ENCODE results near the gene CRABP2.

DNA sequence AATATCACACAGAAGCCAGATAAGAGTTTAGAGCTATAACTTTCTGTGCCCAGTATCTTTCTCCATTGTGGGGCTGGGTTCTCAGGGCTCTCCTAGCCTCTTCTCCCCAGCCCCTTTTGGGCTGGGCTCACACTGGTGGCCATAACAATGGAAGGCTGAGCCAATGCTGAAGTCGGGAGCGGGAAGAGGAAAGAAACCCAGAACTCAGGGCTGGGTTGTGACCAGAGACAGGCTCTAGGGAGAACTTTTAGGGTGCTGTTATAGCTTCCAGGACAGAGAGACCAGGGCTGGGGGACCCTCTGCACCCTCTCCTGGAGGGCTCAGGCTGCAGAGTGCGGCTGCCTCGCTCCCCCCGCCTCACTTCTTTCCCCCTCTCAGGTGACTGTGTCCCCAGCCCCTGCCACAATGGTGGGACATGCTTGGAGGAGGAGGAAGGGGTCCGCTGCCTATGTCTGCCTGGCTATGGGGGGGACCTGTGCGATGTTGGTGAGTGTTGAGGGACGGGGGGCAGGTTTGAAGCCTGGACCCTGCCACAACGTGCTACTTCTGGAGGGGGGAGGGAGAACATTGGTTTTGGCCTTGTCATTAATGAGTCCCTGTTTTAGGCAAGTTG lies 49.4 kb downstream of the CRABP2 start:
- TF ChIP-seq, protein P1, sequence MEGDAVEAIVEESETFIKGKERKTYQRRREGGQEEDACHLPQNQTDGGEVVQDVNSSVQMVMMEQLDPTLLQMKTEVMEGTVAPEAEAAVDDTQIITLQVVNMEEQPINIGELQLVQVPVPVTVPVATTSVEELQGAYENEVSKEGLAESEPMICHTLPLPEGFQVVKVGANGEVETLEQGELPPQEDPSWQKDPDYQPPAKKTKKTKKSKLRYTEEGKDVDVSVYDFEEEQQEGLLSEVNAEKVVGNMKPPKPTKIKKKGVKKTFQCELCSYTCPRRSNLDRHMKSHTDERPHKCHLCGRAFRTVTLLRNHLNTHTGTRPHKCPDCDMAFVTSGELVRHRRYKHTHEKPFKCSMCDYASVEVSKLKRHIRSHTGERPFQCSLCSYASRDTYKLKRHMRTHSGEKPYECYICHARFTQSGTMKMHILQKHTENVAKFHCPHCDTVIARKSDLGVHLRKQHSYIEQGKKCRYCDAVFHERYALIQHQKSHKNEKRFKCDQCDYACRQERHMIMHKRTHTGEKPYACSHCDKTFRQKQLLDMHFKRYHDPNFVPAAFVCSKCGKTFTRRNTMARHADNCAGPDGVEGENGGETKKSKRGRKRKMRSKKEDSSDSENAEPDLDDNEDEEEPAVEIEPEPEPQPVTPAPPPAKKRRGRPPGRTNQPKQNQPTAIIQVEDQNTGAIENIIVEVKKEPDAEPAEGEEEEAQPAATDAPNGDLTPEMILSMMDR (IDR thresholded peaks at IDR 0.05; ENCODE audit: low read length): no peak
- no peak for TF ChIP-seq EZH2 (optimal IDR thresholded peaks at IDR 0.05; ENCODE audit: low read depth, low read length)

Data from MM.1S (cell line).